ENCODE data around the gene HSP90B1. TPM values are rescaled to one million over a fixed set of nuclear protein-coding genes. Genes with fewer than 3 reads are reported as not detected.
A peak's percentile ranks its signal among the peaks of the same experiment; 100 is the strongest.

Gene HSP90B1
- total and polyA plus RNA-seq, 12 donors: 203 to 1,021 (median 297) TPM

- no peaks in the 10 kb centered on the region for H3K9me3 ChIP-seq
- H3K36me3 ChIP-seq: peaks cover 0 to 18% (median 2%) of the 10 kb centered on the region in 9 donors
- TF ChIP-seq CTCF (IDR thresholded peaks at IDR 0.05): no peak
- H3K27me3 ChIP-seq: no peaks in the 10 kb centered on the region
- H3K4me1 ChIP-seq: peaks cover 3 to 38% (median 22%) of the 10 kb centered on the region in 9 donors
- intact Hi-C loops (cut with DNase I): loop anchor here in 3 of 10 donors (10.0 kb wide), 2 partner anchors 136 to 146 kb away; no protein-coding TSS in a partner anchor
- DNase-seq: no peak
- WGBS, 2 donors: 78 to 86% methylated on average over 1 of the region's 1 CpG
- ATAC-seq: no peak
- H3K27ac ChIP-seq: peak overlapping the region in 6 of 10 donors; percentile 87 to 97 (median 96)
- no peak overlapping the region for H3K4me3 ChIP-seq
These were observed 28.4 kb downstream of the HSP90B1 start for GRCh38 chr12:103958621-103959020.

GRCh38 chr12:103960616-103961227 lies 30.5 kb downstream of the HSP90B1 start:
- ATAC-seq: no peak
- no peaks in the 10 kb centered on the region for H3K27me3 ChIP-seq
- 61 to 62% methylated on average over 7 of the region's 7 CpGs for WGBS, 2 donors
- no peak for DNase-seq
- no peak for TF ChIP-seq CTCF (IDR thresholded peaks at IDR 0.05)
- H3K4me1 ChIP-seq: peaks cover 3 to 42% (median 29%) of the 10 kb centered on the region in 9 donors
- no peaks in the 10 kb centered on the region for H3K9me3 ChIP-seq
- peak overlapping the region in 1 of 10 donors; percentile 18 for H3K27ac ChIP-seq
- no peaks in the 10 kb centered on the region for H3K36me3 ChIP-seq
- intact Hi-C loops (cut with DNase I): loop anchor here in 3 of 10 donors (10.0 kb wide), 1 partner anchor 104 kb away; the partner anchor contains the start of gene HCFC2 (in 3 of the 3)
- no peak overlapping the region for H3K4me3 ChIP-seq

GRCh38 chr12:103962493-103962892 lies 32.3 kb downstream of the HSP90B1 start:
- Histone ChIP-seq H3K36me3 (no peaks in the 10 kb centered on the region), H3K4me3 (no peak overlapping the region), H3K27ac (no peak overlapping the region), H3K27me3 (no peaks in the 10 kb centered on the region), H3K9me3 (no peaks in the 10 kb centered on the region), H3K4me1 (peaks cover 3 to 44% (median 34%) of the 10 kb centered on the region in 9 donors)
- DNase-seq (no peak), ATAC-seq (no peak)
- WGBS, 2 donors: 43 to 44% methylated on average over 1 of the region's 1 CpG
- no peak for TF ChIP-seq CTCF (IDR thresholded peaks at IDR 0.05)
- intact Hi-C loops (cut with DNase I): loop anchor here in 3 of 10 donors (10.0 kb wide), 1 partner anchor 102 kb away; the partner anchor contains the start of gene HCFC2 (in 3 of the 3)

- 15 to 18% methylated on average over 3 of the region's 3 CpGs for WGBS, 2 donors
- H3K27ac ChIP-seq: peak overlapping the region in 9 of 10 donors; percentile 82 to 99 (median 97)
These were observed 34.6 kb downstream of the HSP90B1 start for GRCh38 chr12:103964805-103965204.

More at GRCh38 chr12:103964805-103965204, 34.6 kb downstream of the HSP90B1 start:
- no peak for DNase-seq
- Histone ChIP-seq H3K9me3 (no peaks in the 10 kb centered on the region), H3K27me3 (no peaks in the 10 kb centered on the region), H3K4me3 (peak overlapping the region; percentile 60 to 99 (median 90)), H3K36me3 (peaks cover 0 to 21% (median 0%) of the 10 kb centered on the region in 9 donors), H3K4me1 (peaks cover 3 to 60% (median 48%) of the 10 kb centered on the region in 9 donors)
- intact Hi-C loops (cut with DNase I): loop anchor here in 7 of 10 donors (1.0 to 10.0 kb wide), 8 partner anchors 8 to 142 kb away; partner anchors contain the start of genes HCFC2 (in 4 of the 7) and HSP90B1 (in 2 of the 7)
- no peak for ATAC-seq
- TF ChIP-seq CTCF (IDR thresholded peaks at IDR 0.05): no peak

Data from heart right ventricle (tissue), 16 donors.